ENCODE data around the gene SNRNP70. TPM values are rescaled to one million over a fixed set of nuclear protein-coding genes. Genes with fewer than 3 reads are reported as not detected.

Gene SNRNP70, protein sequence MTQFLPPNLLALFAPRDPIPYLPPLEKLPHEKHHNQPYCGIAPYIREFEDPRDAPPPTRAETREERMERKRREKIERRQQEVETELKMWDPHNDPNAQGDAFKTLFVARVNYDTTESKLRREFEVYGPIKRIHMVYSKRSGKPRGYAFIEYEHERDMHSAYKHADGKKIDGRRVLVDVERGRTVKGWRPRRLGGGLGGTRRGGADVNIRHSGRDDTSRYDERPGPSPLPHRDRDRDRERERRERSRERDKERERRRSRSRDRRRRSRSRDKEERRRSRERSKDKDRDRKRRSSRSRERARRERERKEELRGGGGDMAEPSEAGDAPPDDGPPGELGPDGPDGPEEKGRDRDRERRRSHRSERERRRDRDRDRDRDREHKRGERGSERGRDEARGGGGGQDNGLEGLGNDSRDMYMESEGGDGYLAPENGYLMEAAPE
- total RNA-seq (2022; extraction: Qiagen RNA extraction) = 256 to 381 TPM (median 350 TPM) in 5 replicates

DNA sequence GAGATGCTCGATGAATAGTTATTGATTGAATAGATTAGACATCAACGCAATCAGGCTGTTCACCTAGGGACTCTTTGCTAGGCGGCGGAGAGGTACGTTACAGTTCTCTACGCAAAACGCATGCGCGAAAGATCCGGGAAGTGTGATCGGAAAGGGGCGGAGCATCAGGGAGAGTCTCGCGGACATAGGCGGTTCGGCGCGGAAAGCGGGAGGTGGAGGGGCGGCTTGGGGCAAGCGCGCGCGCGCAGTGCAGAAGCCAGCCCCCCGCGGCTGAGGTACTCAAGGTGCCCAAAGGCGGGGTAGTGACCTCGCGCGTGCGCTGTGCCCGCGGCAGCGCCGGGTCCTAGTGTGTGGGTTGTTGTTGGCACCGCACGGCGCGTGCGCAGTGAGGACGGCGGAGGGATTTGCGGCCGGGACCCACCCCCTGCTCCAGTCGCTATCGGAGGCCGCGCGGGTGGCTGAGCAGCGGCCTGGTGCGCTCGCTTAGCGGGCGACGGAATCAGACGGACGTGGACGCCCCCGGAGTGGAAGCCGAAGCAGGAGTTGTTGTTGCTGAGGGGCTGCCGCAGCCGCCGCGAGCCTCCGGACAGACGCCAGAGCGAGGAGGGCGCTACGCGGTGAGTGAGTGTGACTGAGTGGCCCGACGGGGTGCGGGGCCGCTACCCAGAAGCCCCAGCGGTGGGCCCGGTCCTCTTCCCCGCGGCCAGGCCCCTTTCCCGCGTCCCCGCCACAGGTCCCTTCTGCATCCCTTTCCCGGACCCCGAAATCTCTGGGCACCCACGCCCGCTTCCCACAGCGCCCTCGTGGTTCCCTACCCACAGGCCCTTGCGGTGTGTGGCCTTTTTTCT lies at the start of gene SNRNP70:
Gene SNRNP70 (plus strand): TSS at position 432 of the 848 bp plus-strand sequence. CDS start 964 bp downstream, outside the sequence.

DNA sequence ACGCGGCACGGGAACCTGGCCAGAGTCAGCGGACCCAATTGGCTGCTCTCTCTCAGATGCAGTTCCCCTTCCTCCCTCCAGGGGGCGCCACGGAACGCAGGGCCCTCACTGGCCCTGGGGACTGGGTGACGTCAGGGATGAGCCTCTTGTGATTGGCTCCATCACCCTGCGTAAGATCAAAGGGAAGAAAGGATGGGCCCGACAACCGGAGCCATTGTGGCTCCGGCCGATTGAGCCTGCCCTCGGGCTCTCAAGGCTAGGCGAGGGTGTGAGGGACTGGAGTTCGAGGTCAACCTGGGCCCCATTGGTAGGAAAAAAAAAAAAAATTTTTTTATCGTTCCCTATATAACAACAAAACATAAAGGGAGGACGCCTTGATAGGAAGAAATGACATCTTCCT lies 48.4 kb upstream of the SNRNP70 start, which contains the start of gene CGB1:
Gene CGB1 (minus strand): TSS at position 81 of the 400 bp plus-strand sequence. CDS start 184 bp downstream, outside the sequence.

DNA sequence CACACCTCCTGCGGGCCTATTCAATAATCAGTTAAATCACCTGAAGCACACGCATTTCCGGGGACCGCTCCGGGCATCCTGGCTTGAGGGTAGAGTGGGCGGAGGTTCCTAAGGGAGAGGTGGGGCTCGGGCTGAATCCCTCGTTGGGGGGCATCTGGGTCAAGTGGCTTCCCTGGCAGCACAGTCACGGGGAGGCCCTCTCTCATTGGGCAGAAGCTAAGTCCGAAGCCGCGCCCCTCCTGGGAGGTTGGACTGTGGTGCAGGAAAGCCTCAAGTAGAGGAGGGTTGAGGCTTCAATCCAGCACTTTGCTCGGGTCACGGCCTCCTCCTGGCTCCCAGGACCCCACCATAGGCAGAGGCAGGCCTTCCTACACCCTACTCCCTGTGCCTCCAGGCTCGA lies 41.7 kb upstream of the SNRNP70 start, which contains the start of gene CGB5:
Gene CGB5 (plus strand): TSS at position 301 of the 400 bp plus-strand sequence. CDS start 362 bp downstream, outside the sequence.

DNA sequence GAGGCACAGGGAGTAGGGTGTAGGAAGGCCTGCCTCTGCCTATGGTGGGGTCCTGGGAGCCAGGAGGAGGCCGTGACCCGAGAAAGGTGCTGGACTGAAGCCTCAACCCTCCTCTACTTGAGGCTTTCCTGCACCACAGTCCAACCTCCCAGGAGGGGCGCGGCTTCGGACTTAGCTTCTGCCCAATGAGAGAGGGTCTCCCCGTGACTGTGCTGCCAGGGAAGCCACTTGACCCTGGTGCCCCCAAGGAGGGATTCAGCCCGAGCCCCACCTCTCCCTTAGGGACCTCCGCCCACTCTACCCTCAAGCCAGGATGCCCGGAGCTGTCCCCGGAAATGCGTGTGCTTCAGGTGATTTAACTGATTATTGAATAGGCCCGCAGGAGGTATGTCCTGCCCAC lies 36.2 kb upstream of the SNRNP70 start, which contains the start of gene CGB8:
Gene CGB8 (minus strand): TSS at position 101 of the 400 bp plus-strand sequence. CDS start 372 bp downstream, outside the sequence.

DNA sequence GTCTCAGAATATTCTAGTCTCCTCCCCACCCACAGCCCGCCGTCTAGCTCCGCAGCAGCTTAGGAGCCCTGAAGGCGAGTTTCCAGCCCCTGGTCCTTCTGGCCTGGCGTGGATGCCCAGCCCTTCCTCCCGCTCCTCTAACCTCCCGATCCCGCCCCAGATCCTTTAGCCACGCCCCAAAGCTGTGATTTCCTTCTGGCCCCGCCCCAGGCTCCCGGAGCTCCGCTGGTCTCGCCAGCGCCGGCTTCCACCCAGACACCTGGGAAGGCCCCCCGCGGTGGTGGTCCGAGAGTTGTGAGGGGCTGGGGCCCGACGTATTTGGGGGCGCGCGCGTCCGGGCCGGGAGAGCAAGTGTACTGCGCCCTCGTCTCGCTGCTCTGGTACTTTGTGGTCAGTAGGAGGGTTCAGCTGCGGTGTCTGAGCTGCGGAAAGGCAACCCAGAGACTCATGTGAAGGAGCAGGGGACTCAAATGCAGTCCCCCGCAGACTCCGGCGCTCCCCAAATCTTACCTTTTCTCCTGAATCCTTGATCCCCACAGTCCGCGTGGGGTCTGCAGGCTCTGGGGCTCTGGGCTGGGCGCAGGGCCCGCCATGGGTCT lies 27.5 kb upstream of the SNRNP70 start, which contains the start of gene CGB7:
Gene CGB7 (minus strand): TSS at position 114 of the 599 bp plus-strand sequence. CDS start 2,374 bp downstream, outside the sequence.

DNA sequence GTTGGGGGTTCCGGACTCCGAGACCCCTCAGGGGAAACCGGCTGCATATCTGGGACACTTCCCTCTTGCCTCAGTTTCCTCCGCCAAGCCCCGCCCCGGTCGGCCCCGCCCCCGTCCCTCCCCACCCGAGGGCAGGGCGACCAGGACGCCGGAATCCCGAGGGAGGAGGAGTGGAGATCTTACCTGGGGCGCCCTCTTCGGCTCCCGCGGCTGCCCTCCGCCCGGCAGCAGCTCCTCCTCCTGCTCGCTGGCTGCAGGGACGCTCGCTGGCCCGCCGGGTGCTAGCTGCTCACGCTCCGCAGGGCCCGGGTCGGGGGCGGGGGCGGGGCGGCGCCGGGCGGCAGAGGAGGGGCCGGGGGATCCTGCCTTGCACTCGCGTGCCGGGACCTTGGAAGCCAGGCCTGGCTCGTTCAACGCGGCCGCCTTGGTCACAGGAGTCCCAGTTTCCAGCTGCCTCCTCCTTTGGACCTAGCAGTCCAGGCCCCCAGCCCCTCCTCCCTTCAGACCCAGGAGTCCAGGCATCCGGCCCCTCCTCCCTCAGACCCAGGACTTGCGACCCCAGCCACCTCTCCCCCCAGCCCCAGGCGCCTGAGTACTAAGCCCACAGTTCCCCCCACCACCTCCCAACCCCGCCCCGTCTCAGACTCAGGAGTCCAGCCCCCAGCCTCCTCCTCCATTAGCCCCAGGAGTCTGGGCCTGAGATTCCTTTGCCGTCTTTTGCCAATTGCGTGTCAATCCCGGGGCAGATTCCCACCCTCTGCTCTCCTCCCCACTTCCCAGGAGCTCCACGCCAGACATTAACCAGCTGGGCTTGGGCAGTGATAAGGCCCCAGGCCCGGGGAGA lies 20.3 kb upstream of the SNRNP70 start, which contains the start of gene NTF4:
Gene NTF4 (minus strand): TSS at position 51 of the 844 bp plus-strand sequence. CDS start 2,821 bp downstream, outside the sequence.

DNA sequence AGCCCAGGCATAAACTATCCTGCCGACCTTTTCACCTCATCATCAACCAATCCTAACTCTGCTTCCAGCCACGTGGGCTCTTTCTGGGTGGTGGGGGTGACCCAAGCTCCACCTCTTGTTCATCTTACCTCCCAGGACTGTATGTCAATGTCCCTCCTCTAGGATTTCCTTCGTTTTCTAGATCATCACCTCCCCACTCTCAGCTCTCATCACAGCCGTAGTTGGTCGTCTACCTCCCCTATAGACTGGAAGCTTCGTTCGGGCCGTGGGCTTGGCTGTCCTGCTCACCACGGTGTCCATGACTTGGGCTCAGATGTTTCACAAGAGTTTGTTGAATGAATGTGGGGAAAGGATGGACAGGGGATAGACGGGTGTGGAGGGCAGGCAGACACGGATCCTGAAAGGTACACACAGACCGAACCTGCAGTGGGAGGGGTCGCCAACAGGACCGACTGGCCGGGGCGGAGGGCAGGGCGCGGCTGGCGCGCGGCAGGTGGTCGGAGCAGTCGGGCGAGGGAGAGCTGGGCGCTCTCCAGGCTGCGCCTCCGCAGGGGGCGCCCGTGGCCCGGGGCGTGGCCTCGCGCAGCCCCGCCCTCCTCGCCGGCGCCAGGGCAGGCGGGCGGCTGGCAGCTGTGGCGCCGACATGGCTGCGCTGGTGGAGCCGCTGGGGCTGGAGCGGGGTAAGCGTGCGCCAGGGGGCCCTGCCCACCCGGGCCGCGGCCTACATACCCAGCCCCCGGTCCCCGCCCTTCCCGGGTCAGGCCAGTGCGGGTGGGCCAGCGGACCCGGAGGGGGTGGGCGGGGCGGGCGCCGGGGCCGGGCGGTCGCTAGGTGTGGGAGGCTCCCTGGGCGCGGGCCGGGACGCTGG lies 28.7 kb downstream of the SNRNP70 start, which contains the start of gene LIN7B:
Gene LIN7B (plus strand): TSS at position 609 of the 868 bp plus-strand sequence. CDS start 35 bp downstream, at position 644.

DNA sequence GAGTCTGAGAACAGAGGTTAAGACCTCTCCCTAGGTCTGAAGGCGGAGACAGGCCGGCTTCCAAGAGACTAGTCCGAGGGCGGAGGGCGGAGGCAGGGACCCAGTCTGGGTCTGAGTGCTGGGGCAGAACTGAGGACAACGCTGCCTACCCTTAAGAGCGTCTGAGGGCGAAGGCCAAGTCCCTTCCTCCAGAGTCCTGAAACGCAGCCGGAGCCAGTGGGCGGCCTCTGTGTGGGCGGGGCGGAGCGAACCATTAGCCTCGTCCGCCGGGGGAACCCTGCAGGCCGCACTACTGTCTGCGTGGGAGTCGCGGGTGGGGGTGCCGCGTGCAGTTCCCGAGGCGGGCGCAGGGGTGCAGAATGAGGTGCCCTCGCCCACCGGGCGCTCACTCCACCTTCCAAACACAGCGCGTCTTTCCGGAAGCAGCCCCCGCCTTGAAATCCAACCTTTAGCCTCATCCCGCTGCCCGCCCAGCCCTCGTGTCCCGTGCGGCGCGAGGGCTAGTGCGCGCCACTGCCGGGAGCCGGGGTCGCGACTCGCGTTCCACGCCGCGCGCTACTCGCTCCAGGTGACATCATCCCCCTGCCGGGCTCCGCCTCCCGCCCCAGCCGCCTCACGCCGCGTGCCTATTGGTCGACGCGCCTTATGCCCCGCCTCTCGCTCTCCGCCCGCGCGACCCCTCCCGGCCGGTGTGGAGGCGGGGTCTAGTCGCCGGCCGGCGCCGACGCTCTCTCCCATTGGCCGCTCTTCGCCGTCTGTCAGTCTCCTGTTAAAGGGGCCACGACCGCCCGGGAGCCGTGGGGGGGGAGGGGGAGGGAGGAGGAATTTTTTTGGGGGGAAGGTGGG lies 33.5 kb downstream of the SNRNP70 start, which contains the start of gene C19orf73:
Gene C19orf73 (minus strand): TSS at position 579 of the 846 bp plus-strand sequence. CDS start 121 bp downstream, at position 458.

DNA sequence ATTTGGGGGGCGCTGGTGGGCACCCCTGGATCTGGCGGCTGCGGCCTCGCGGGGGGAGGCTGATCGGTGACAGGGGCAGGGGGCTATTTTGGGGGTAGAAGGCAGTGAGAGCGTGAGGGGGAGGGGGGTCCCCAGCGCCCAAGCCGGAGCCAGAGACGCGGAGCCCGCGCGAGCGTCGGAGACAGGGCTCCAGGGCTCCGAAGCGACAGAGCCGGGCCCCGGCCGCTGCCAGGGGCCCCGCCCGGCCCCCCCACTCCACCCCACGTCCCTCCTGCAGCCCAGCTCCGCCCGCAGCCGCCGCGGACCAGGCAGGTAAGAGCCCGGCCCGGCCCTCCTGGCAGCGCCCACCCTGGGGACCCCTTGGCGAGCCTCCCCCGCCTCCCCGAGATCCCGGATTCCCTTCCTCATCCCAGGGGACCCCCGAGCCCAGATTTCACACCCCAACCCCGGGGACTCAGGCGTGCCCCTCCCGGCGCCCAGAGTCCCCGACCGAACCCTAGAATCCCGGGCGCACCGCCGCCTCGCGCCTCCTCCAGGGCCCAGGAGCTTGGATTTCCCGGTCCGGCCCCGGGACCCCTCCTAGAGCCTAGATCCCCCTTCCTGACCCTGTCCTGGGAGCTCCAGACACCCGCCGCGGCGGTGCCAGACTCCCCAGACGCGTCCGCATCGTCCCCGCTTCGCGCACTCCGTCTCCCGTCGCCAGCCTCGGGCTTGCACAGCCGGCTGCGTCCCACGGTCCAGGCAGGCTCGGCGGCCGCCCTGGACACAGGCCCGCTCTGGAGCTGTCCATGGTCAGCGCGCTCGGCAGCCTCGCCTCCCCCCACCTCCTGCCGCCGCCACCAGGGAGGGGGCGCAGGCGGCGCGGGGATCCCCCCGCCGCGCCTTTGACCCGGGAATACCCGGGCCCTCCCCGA lies 34.4 kb downstream of the SNRNP70 start, which contains the start of gene PPFIA3:
Gene PPFIA3 (plus strand): TSS at position 134 of the 914 bp plus-strand sequence. CDS start 8,330 bp downstream, outside the sequence.

DNA sequence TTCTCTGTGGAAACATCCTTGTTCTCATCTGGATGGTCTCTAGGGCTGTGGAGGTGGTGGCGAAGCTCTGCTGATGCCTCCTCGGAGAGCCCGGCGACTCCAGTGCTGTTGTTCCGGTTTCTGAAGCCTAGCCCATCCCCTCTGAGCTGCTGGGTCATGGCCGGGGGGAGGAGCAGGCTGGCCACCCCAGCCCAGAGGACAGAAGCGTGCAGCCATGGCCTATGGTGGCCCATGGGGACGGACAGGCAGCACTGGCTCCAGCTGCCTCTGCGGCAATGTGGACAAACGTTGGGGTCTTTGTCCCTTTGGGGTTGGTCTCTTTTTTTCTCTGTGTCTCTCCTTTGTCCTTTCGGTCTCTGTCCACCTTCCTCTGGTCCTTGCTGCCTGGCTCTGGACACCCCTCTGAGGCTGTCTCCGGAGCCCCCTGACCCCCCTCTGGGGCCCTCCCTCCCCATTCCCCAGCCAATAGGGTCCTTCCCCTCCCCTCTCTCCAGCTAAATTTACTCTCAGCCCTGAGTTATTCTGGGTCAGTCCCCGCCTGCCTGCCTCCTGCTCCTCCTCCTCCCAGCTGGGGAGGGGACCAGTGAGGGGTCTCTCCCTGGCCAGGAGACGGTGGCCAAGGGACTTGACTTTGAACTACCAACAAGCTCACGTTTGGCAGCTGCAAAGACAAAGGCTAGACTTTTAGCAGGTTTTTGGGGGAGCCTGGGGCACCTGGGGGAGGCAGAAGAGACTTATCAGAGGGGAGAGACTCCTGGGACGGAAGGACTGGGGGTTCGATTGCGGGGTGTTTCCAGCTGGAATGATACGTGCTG lies 70.0 kb downstream of the SNRNP70 start, which contains the start of gene HRC:
Gene HRC (minus strand): TSS at position 392 of the 815 bp plus-strand sequence. CDS start 159 bp downstream, at position 233.

DNA sequence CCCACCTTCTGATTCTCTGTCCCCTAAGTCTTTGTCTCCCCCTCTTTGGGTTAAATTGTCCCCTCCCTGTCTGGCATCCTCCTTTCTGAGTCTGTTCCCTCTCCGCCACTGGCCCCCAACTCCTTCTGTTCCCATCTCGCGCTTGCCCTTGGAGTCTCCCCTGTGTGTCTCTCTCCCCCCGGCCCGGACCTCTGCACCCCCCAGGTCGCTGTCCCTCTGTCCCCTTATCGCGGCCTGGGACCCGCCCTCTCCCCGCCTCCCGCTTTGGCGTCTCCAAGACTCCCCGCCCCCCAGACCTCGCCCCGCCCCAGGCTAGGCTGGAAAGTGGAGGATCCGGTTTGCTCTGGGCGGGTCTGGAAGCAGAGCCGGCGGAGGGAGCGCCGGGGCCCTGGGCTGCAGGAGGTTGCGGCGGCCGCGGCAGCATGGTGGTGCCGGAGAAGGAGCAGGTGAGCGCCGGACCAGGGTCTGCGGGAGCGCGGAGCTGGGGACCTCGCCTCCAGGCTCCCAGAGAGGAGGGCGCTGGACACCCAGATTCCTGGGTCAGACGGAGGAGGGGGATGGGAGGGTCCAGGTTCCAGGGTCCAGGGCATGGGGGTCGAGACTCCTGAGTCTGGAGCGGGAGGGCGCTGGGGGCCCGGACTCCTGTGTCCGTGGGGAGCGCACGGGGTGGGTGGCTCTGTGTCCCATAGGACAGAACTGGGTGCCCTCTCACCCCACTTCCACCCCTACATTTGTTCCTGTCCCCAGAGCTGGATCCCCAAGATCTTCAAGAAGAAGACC lies 72.4 kb downstream of the SNRNP70 start, which contains the start of gene TRPM4:
Gene TRPM4 (plus strand): TSS at position 348 of the 780 bp plus-strand sequence. CDS start 75 bp downstream, at position 423.

Measured in A549 treated with dexamethasone at 1 μM for 4 hours (cell line).